NCI-H187 (cell line): Measurements from ENCODE around the gene MSI2.
A peak's percentile ranks its signal among the peaks of the same experiment; 100 is the strongest.
"Not testable (repeated sequence)": the region's sequence is repeated elsewhere in the genome, so short reads cannot be mapped to it uniquely, and the experiment has no call there.

Source experiments
- DNase-seq, 2 experiments: peaks; one replicate each; lab custom pipeline; 2025; lab: John Stamatoyannopoulos, UW

The MSI2 gene

GRCh38 chr17:57292091-57292490, 35.8 kb downstream of the MSI2 start:
- no peak for DNase-seq

DNA sequence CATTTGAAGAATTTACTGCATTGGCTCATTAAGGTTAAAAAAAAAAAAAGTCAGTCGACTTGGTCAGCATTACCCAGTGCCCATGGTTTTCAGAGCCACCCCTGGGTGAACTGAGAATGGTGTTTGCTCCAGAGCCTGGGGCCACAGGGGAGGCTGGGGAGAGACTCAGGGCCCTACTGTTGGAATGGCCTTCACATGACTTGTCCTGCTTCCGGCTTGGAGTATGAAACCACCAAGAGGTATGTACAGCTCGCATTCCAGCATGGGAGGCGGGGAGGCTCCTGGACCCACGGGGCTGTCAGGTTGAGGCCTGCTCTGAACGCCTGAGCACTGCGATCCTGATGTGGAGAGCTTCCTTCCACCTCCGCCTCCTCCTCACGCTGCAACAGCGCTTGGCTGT, 36.8 kb downstream of the MSI2 start:
- no peak for DNase-seq

DNA sequence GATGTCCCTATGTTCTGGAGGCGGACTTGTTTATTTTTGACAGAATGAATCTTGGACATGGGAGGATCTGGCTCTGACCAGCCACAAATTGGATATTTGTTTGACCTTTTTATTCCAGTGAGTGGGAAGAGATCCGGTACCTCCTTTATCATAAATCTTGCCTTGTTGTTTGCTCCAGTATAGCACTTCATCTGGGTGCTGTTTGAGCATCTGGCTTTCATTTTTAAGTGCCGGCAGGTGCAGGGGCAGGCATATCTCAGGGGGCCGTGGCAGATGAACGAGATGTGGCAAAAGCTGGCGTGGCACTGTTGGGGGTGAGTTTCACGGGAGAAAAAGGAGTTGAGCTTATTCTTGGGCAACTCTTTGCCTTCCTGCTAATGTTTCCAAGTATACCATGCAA, 37.8 kb downstream of the MSI2 start:
- DNase-seq, result peak; percentile 63 to 77

DNA sequence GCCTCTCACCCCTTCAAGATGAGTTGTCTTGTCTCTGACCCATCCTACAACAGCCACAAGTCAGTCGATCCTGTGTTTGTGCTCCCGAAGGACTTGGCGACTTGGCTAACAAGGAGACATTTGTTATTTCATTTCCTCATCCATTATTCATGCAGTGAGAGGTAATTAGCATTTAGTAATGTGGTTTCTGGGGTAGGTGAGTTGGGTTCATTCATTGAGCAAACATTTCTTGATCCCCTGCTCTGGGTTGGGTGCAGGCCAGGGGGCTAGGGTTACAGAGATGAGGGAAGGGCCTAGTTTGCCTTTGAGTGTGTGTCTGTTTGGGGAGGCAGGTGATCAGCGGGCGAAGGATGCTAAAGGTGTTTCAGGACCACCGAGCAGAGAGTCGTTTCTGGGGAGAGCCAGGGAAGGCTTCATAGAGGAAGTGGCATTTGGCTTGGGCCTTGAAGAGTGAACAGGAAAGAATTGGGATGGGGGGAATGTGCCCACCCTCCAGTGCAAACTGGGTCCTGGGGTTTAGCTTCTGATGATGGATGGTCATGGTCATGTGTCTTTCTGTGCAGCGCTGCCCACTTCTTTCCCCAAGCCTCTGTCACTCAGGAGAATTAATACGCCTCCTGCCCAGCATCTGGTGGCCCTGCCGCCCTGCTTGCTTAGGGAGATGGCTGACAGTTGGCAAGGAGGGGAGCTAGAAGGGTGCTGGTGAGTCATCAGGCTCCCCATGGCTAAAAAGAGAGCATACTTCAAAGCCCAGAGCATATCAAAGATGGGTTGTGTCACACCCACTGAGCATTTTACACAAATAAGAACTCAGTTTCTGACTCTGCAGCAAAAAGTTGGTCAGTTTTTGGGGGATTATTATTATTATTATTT, 38.5 kb downstream of the MSI2 start:
- peak; percentile 62 to 72 for DNase-seq

- no peak for DNase-seq
These were observed 39.3 kb downstream of the MSI2 start for GRCh38 chr17:57295526-57296023.

GRCh38 chr17:57296231-57296630, 39.9 kb downstream of the MSI2 start:
- no peak for DNase-seq

GRCh38 chr17:57299176-57299575, 42.9 kb downstream of the MSI2 start:
- DNase-seq, result no peak

DNA sequence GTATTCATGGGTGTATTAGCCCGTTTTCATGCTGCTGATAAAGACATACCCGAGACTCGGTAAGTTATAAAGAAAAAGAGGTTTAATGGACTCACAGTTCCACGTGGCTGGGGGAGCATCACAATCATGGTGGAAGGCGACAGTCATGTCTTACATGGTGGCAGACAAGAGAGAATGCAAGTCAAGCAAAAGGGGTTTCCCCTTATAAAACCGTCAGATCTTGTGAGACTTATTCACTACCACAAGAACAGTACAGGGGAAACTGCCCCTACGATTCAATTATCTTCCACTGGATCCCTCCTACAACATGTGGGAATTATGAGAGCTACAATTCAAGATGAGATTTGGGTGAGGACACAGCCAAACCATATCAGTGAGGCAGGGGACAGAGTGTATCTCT, 44.3 kb downstream of the MSI2 start:
- not testable (repeated sequence) for DNase-seq

DNA sequence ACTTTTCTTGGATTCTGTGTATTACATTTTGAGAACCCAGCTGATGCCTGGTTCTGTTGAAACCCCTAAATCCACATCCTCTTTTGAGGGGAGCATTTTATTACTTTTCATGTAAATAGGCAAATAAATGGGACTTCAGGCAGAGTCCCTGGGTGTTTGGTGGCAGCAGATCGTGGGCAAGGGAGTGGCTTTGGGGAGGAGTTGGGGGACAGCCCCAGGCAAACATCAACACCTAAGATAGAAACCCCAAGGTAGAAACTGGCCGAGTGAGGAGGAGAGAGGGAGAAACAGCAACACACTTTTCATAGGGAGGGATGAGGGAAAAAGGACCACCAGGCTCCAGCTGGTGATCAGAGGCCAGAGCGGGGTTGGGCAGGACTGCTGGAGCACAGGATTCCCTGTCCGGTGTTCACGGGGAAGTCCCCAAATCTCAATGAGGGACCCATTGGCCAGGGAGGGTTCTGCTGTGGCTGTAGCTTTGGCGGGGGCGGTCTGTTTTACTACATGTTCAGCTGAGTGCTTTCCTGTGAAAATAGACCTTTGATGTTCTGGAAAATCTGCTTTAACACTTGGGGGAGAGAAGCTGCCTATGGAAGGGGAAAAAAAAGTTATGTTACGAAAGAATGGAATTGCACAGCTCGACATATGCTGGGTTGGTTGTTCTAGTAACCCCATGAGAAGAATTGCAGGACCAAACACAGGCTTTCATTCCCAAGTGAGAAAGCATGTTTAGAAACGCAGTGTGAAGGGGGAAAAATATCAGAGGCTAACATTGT, 46.6 kb downstream of the MSI2 start:
- DNase-seq, result no peak

GRCh38 chr17:57305144-57305728, 48.9 kb downstream of the MSI2 start:
- no peak for DNase-seq

DNA sequence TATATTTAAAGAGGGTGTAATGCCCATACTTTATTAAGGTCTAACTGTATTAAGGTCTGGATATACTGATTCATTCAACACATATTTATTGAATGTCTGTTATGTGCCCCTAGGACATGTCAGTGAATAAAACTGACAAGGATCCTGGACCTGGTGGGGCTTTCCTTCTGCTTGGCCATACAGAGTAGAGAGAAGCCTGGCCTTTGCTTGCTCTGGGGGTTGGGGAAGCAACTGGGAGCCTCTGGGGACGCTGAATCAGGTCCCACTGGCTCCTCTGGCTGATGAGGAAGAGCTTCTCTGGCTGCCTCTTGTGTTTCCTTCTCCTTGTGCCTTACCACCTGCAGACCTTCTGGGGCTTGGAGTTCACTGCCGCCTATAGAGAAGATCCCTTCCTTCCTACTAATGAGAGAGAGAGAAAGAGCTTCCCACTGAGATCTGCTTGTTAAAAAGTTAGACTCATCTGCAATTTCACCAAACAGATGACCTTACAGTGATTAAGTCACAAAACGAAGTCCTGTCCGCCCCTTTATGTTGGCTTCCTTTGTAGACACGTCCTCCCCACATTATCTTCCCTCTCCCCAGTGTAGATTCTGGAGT, 49.7 kb downstream of the MSI2 start:
- no peak for DNase-seq

- DNase-seq, result no peak
These were observed 52.3 kb downstream of the MSI2 start for GRCh38 chr17:57308543-57309186.

GRCh38 chr17:57309479-57309878, 53.2 kb downstream of the MSI2 start:
- no peak for DNase-seq

- DNase-seq, result no peak
These were observed 55.2 kb downstream of the MSI2 start for GRCh38 chr17:57311281-57312216.

DNA sequence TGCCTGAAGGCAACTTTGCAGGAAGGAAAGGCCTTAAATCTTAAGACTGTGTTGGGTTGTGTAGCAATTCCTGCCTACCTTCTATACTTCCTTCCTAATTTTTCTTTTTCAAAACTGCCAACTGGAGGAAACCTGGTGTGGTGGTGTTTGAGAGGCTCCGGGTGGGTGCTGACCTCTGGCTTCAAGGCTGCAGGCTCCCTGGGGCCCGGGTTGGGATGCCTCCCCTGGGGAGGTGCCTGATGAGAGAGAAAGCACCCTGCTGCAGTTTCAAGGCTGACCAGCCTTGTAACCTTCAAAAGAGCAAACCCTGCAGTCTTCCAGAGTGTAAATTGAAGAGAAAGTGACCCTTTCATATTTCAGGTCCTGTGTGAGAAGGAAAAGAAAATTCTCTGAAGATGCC, 55.9 kb downstream of the MSI2 start:
- no peak for DNase-seq

- no peak for DNase-seq
These were observed 56.9 kb downstream of the MSI2 start for GRCh38 chr17:57313097-57313835.

DNA sequence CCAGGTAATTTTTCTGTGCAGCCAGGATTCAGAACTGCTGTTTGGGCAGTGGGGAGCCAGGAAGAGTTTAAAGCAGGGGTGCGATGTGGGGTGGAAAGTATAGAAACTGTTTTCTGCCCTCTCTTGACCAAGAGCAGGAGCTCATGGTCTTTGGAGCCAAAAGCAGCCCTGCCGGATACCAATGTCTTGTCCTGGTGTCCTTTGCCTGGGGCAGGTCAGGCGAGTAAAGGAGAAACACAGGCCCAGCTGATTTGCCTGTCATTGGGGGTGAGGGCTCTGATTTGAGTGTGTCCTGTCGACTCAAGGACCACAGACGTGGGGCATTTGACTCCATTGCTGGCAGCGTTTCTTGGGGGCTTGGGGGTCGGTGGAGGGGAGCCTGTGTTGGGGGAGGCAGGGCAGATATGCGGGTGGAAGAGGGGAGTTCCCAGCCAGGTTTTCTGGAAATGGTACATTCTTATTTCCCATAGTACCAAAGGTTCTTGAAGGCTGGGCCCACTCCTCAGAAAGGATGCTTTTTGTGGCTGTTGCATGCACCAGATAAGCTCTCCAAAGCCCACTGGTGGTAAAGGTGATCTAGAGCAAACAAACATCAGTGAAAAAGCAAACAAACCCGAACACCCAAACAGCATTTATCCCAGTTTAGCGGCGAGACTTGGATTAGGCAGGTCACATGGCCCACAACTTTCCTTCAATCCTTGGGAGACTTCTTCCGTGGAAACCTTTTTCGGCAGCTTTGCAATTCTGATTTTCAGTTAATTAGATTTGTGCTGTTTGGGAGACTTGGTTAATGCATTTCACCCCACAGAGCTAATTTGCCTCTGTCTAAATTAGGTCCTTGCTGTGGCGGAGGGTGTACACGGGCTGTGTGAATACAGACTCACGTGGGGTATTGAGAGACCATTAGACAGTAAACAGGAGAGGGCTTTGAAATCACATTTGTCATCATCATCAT, 59.0 kb downstream of the MSI2 start:
- DNase-seq, result no peak

- no peak for DNase-seq
These were observed 60.0 kb downstream of the MSI2 start for GRCh38 chr17:57316361-57316760.

- DNase-seq, result no peak
These were observed 60.8 kb downstream of the MSI2 start for GRCh38 chr17:57317079-57317478.
